NCI-H128 (cell line): ENCODE data around the gene ARHGAP22.

Source experiments
- DNase-seq: peaks from one replicate; lab custom pipeline; 2025; ENCODE audit not compliant: unreplicated experiment; lab: John Stamatoyannopoulos, UW

ARHGAP22 gene

GRCh38 chr10:48400129-48400849 is 204.6 kb downstream of the ARHGAP22 start:
- no peak for DNase-seq

DNA sequence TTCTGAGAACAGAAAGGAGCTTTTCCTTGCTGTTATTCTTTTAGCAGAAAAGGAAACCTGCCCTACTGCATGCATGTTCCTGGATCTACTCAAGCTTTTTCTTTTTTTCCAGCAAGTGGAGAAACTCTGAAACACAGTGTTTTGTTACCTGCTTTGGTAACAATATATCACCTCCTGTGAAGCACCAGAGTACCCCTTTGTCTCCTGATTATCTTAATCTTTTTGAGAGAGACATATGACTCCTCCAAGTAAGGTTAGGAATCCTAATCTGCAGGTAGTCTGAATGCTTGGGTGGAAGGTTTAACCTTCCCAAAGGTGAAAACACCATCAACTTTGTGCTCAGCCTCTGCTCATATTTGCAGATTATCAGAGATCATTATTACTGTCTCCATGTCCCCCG is 205.3 kb downstream of the ARHGAP22 start:
- no peak for DNase-seq

DNA sequence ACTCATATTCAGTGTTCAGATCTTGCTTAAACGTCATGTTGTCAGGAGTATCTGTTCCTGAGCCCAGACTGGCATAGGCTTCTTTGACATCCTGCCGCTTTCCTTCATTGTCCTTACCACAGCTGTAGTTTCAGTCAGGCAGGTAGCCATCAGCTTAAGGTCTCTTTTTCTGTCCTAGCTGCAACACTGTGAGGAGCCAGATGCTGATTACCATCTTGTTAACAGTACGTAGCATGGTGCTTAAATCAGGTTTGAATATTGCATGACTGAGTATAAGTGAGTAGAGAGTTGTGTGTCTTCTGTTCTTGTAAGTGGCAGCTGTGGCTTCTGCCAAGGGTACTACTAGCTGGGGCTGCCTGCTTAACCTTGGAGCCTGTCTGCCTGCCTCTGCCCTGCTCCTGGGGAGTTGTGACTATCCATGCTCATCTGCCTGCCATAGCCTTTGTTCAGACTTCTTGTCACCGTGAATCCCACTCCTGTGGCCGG is 205.8 kb downstream of the ARHGAP22 start:
- DNase-seq: no peak

DNA sequence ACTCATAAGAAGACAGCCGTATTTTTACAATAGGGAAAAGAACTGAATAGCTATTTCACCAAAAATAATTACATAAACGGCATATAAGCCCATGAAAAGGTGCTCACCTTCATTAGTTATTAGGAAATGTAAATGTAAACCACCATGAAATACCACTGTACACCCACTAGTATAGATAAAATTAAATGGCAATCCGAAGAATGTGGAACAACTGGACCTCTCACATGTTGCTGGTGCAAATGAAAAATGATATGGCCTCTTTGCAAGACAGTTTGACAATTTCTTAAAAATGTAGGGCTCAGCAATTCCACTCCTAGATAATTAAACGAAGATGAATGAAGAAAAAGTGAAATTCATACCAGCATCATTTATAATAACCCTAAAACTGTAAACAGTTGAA is 206.6 kb downstream of the ARHGAP22 start:
- no peak for DNase-seq
